Fibroblast of lung (primary cell): ENCODE data around the gene KCNMB3. TPM values are rescaled to one million over a fixed set of nuclear protein-coding genes. Genes with fewer than 3 reads are reported as not detected.

Experiments
- DNase-seq, 2 donors: peaks; one replicate each; pipeline versions ENCODE4 v3.0.0 to v3.0.0-alpha.2; 2010; ENCODE audit warnings: low read depth in 2 of 2
- H2AFZ ChIP-seq: 2 replicates; pipeline ENCODE4 v1.5.1; 2012; ENCODE audit warnings: low read length, control low read depth, inconsistent platforms
- H3K27ac ChIP-seq: 2 replicates; pipeline ENCODE4 v1.5.1; 2011; ENCODE audit warnings: low read length, control low read depth; ENCODE audit not compliant: insufficient read depth
- H3K27me3 ChIP-seq: 2 replicates; pipeline ENCODE4 v1.5.1; 2011; ENCODE audit warnings: mild to moderate bottlenecking, low read length; ENCODE audit not compliant: control insufficient read depth, insufficient read depth
- H3K36me3 ChIP-seq: 2 replicates; pipeline ENCODE4 v1.5.1; 2011; ENCODE audit warnings: low read length; ENCODE audit not compliant: control insufficient read depth, insufficient read depth
- H3K4me1 ChIP-seq: 2 replicates; pipeline ENCODE4 v1.5.1; 2011; ENCODE audit warnings: low read length; ENCODE audit not compliant: control insufficient read depth, insufficient read depth; ENCODE audit errors: extremely low read depth
- H3K4me2 ChIP-seq: 2 replicates; pipeline ENCODE4 v1.5.1; 2011; ENCODE audit warnings: low read length, control low read depth; ENCODE audit not compliant: insufficient read depth; ENCODE audit errors: extremely low read depth
- H3K4me3 ChIP-seq, 4 experiments: fragments of 200-600 bp in 1 of 4; sonication (generic) in 1 of 4; replicated peaks in 1 of 4; 2 replicates each; pipeline ENCODE4 v1.5.1; 2011 to 2016; ENCODE audit warnings: low read length in 4 of 4, low read depth in 3 of 4, mild to moderate bottlenecking in 3 of 4, control low read depth in 2 of 4, inconsistent platforms in 1 of 4, mixed read lengths in 1 of 4; ENCODE audit not compliant: insufficient read depth in 1 of 4; ENCODE audit errors: control extremely low read depth in 1 of 4
- H3K79me2 ChIP-seq: 2 replicates; pipeline ENCODE4 v1.5.1; 2012; ENCODE audit warnings: mild to moderate bottlenecking, low read length, inconsistent platforms; ENCODE audit not compliant: control insufficient read depth, insufficient read depth
- H3K9ac ChIP-seq: 2 replicates; pipeline ENCODE4 v1.5.1; 2011; ENCODE audit warnings: mild to moderate bottlenecking, low read length, control low read depth; ENCODE audit not compliant: insufficient read depth
- H3K9me3 ChIP-seq: 2 replicates; pipeline ENCODE4 v1.5.1; 2012; ENCODE audit warnings: low read depth, low read length; ENCODE audit not compliant: control insufficient read depth, insufficient read depth
- H4K20me1 ChIP-seq: 2 replicates; pipeline ENCODE4 v1.5.1; 2011; ENCODE audit warnings: low read length; ENCODE audit not compliant: control insufficient read depth, insufficient read depth; ENCODE audit errors: extremely low read depth
- CTCF ChIP-seq, 2 donors: IDR thresholded peaks in 1 of 2; conservative IDR thresholded peaks in 1 of 2; 1 replicate in 1 of 2; 2 replicates in 1 of 2; pipeline ENCODE4 v1.5.1; 2011 to 2012; ENCODE audit warnings: low read length in 2 of 2, control low read depth in 1 of 2, inconsistent platforms in 1 of 2, low read depth in 1 of 2, mild to moderate bottlenecking in 1 of 2
- EZH2 ChIP-seq: IDR thresholded peaks from 2 replicates; pipeline ENCODE4 v1.5.1; 2012; ENCODE audit warnings: low read length, control low read depth, mild to moderate bottlenecking; ENCODE audit errors: missing control alignments
- polyA plus RNA-seq, 2 donors: library from polyadenylated mRNA; depleted of rRNA in 1 of 2; stranded (reverse) in 1 of 2; unstranded in 1 of 2; fragments of >200 nt; gene quantifications; 2 replicates each; pipeline ENCODE4 v1.2.1, GENCODE V29; 2011 to 2012; ENCODE audit warnings: missing spikeins in 1 of 2
- total RNA-seq: library from RNA; depleted of rRNA; stranded (reverse); fragments of >200 nt; gene quantifications from 2 replicates; pipeline ENCODE4 v1.2.1, GENCODE V29; 2014

KCNMB3 gene
- total and polyA plus RNA-seq, 2 donors (not counting 1 experiment from before 2014, with no cell fraction given), result 1.3 to 1.5 TPM

GRCh38 chr3:179288845-179289244 lies 37.9 kb upstream of the KCNMB3 start:
- Histone ChIP-seq H3K9me3 (no peaks in the 10 kb centered on the region), H2AFZ (no peak overlapping the region), H3K4me1 (no peaks in the 10 kb centered on the region), H3K4me3 (no peak overlapping the region), H3K9ac (no peak overlapping the region), H3K4me2 (no peak overlapping the region), H3K27ac (no peak overlapping the region), H4K20me1 (no peaks in the 10 kb centered on the region), H3K79me2 (no peaks in the 10 kb centered on the region), H3K27me3 (no peaks in the 10 kb centered on the region), H3K36me3 (no peaks in the 10 kb centered on the region)
- DNase-seq, result no peak
- TF ChIP-seq EZH2 (no peak), CTCF (conservative IDR thresholded peaks at IDR 0.05 in 1 of 2, IDR thresholded peaks at IDR 0.05 in 1 of 2; ENCODE audit: low read depth in 1 of 2, low read length in 2 of 2) (no peak)

GRCh38 chr3:179286331-179286730 lies 35.4 kb upstream of the KCNMB3 start:
- no peaks in the 10 kb centered on the region for H3K79me2 ChIP-seq
- TF ChIP-seq CTCF (conservative IDR thresholded peaks at IDR 0.05 in 1 of 2, IDR thresholded peaks at IDR 0.05 in 1 of 2; ENCODE audit: low read depth in 1 of 2, low read length in 2 of 2), result no peak
- TF ChIP-seq EZH2, result no peak
- no peaks in the 10 kb centered on the region for H3K9me3 ChIP-seq
- no peak overlapping the region for H3K27ac ChIP-seq
- no peaks in the 10 kb centered on the region for H3K27me3 ChIP-seq
- H3K9ac ChIP-seq, result no peak overlapping the region
- no peaks in the 10 kb centered on the region for H4K20me1 ChIP-seq
- H3K4me2 ChIP-seq, result no peak overlapping the region
- no peak for DNase-seq
- no peaks in the 10 kb centered on the region for H3K4me1 ChIP-seq
- no peaks in the 10 kb centered on the region for H3K36me3 ChIP-seq
- H2AFZ ChIP-seq, result no peak overlapping the region
- H3K4me3 ChIP-seq, result no peak overlapping the region

GRCh38 chr3:179281825-179282224 lies 30.9 kb upstream of the KCNMB3 start:
- Histone ChIP-seq H3K79me2 (no peaks in the 10 kb centered on the region), H3K9me3 (no peaks in the 10 kb centered on the region), H4K20me1 (no peaks in the 10 kb centered on the region), H3K36me3 (no peaks in the 10 kb centered on the region), H3K4me3 (no peak overlapping the region), H3K27me3 (no peaks in the 10 kb centered on the region), H3K9ac (no peak overlapping the region), H3K4me1 (no peaks in the 10 kb centered on the region), H3K4me2 (no peak overlapping the region), H2AFZ (no peak overlapping the region), H3K27ac (no peak overlapping the region)
- TF ChIP-seq EZH2 (no peak), CTCF (conservative IDR thresholded peaks at IDR 0.05 in 1 of 2, IDR thresholded peaks at IDR 0.05 in 1 of 2; ENCODE audit: low read depth in 1 of 2, low read length in 2 of 2) (no peak)
- no peak for DNase-seq
